SU-DHL-6 (cell line): Measurements from ENCODE around the gene MYL4.
"Not testable (repeated sequence)": the region's sequence is repeated elsewhere in the genome, so short reads cannot be mapped to it uniquely, and the experiment has no call there.

Experiments
- H2AFZ ChIP-seq: fragments of 200-600 bp; sonication (generic); 2 replicates; pipeline ENCODE4 v1.6.1; 2014; ENCODE audit warnings: low read depth, mild to moderate bottlenecking, moderate library complexity, mixed read lengths, antibody characterized with exemption, low read length; ENCODE audit not compliant: severe bottlenecking
- H3F3A ChIP-seq: fragments of 200-600 bp; shearing (Covaris generic); 2 replicates; pipeline ENCODE4 v1.6.0; 2016; ENCODE audit warnings: antibody characterized with exemption, mild to moderate bottlenecking; ENCODE audit not compliant: insufficient read depth
- H3K27ac ChIP-seq: fragments of 200-600 bp; sonication (generic); 2 replicates; pipeline ENCODE4 v1.5.1; 2016; ENCODE audit warnings: low read depth, mild to moderate bottlenecking, low read length, moderate library complexity, mixed read lengths
- H3K27me3 ChIP-seq: fragments of 200-600 bp; sonication (generic), shearing (Covaris generic); 2 replicates; pipeline ENCODE4 v1.6.0; 2014; ENCODE audit warnings: mild to moderate bottlenecking, low read length
- H3K36me3 ChIP-seq: fragments of 200-600 bp; sonication (generic); 2 replicates; pipeline ENCODE4 v1.6.1; 2014; ENCODE audit warnings: mild to moderate bottlenecking, low read length, mixed read lengths
- H3K4me2 ChIP-seq: fragments of 300-600, 200-600 bp; shearing (Covaris generic), sonication (generic); 2 replicates; pipeline ENCODE4 v1.6.0; 2014; ENCODE audit warnings: low read length, low read depth, mild to moderate bottlenecking; ENCODE audit not compliant: poor library complexity, severe bottlenecking
- H3K4me3 ChIP-seq: fragments of 200-600 bp; sonication (generic); 2 replicates; pipeline ENCODE4 v1.5.1; 2014; ENCODE audit warnings: antibody characterized with exemption, low read length, mild to moderate bottlenecking, mixed read lengths; ENCODE audit not compliant: insufficient read depth, poor library complexity, severe bottlenecking
- H3K79me2 ChIP-seq: fragments of 200-600 bp; sonication (generic); 2 replicates; pipeline ENCODE4 v1.6.1; 2014; ENCODE audit warnings: mild to moderate bottlenecking, low read length, moderate library complexity; ENCODE audit not compliant: insufficient read depth
- H3K9ac ChIP-seq: fragments of 200-600 bp; sonication (generic); 2 replicates; pipeline ENCODE4 v1.7.0; 2014; ENCODE audit warnings: mild to moderate bottlenecking, low read length
- H3K9me2 ChIP-seq: fragments of 200-600 bp; sonication (generic); replicated peaks from 2 replicates; pipeline ENCODE4 v1.6.1; 2014; ENCODE audit warnings: low read length; ENCODE audit not compliant: insufficient read depth
- H3K9me3 ChIP-seq: fragments of 200-600 bp; sonication (generic); 2 replicates; pipeline ENCODE4 v1.6.1; 2014; ENCODE audit warnings: low read length, mixed read lengths; ENCODE audit not compliant: insufficient read depth
- H4K20me1 ChIP-seq: fragments of 200-600 bp; sonication (generic); 2 replicates; pipeline ENCODE4 v1.6.1; 2014; ENCODE audit warnings: low read depth, mild to moderate bottlenecking, antibody characterized with exemption, low read length, moderate library complexity, mixed read lengths
- EZH2phosphoT487 ChIP-seq: fragments of 200-600 bp; sonication (generic), shearing (Covaris generic); conservative IDR thresholded peaks from 2 replicates; pipeline ENCODE4 v1.6.1; 2018; ENCODE audit warnings: mild to moderate bottlenecking, antibody characterized with exemption, low read length, moderate library complexity, mixed read lengths
- TF ChIP-seq, protein P1 (sequence below): fragments of 200-600 bp; sonication (generic); IDR thresholded peaks from one replicate; pipeline ENCODE4 v1.5.1; 2017; ENCODE audit warnings: antibody characterized with exemption, mild to moderate bottlenecking, low read length, moderate library complexity; ENCODE audit not compliant: insufficient read depth, poor library complexity, severe bottlenecking

Gene MYL4

GRCh38 chr17:47172696-47173565, 36.2 kb upstream of the MYL4 start:
- peaks cover 49% of the 10 kb centered on the region for H3K36me3 ChIP-seq
- H4K20me1 ChIP-seq: peaks cover 8% of the 10 kb centered on the region
- no peaks in the 10 kb centered on the region for H3K9me3 ChIP-seq
- H3K9ac ChIP-seq: no peak overlapping the region
- H3K4me2 ChIP-seq: no peak overlapping the region
- peaks cover 13% of the 10 kb centered on the region for H3F3A ChIP-seq
- H3K4me3 ChIP-seq: no peak overlapping the region
- H3K27me3 ChIP-seq: no peaks in the 10 kb centered on the region
- no peak overlapping the region for H3K27ac ChIP-seq
- TF ChIP-seq, protein P1, sequence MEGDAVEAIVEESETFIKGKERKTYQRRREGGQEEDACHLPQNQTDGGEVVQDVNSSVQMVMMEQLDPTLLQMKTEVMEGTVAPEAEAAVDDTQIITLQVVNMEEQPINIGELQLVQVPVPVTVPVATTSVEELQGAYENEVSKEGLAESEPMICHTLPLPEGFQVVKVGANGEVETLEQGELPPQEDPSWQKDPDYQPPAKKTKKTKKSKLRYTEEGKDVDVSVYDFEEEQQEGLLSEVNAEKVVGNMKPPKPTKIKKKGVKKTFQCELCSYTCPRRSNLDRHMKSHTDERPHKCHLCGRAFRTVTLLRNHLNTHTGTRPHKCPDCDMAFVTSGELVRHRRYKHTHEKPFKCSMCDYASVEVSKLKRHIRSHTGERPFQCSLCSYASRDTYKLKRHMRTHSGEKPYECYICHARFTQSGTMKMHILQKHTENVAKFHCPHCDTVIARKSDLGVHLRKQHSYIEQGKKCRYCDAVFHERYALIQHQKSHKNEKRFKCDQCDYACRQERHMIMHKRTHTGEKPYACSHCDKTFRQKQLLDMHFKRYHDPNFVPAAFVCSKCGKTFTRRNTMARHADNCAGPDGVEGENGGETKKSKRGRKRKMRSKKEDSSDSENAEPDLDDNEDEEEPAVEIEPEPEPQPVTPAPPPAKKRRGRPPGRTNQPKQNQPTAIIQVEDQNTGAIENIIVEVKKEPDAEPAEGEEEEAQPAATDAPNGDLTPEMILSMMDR: no peak
- no peak for TF ChIP-seq EZH2phosphoT487
- no peaks in the 10 kb centered on the region for H3K9me2 ChIP-seq
- H2AFZ ChIP-seq: no peak overlapping the region
- H3K79me2 ChIP-seq: peaks cover 79% of the 10 kb centered on the region

DNA sequence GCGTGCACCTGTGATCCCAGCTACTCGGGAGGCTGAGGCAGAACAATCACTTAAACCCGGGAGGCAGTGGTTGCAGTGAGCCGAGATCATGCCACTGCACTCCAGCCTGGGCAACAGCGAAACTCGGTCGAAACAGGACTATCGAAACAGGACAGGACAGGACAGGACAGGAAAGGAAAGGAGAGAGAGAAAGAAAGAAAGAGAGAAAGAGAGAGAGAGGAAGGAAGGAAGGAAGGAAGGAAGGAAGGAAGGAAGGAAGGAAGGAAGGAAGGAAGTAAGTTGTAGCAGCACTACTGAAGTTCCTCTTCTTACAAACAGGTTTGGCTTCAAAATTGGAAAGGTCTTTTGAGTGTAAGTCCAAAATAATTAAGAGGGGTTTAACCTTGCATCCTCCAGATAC, 34.3 kb upstream of the MYL4 start:
- not testable (repeated sequence) for H3K9ac ChIP-seq, H4K20me1 ChIP-seq, H3K27me3 ChIP-seq, H3K27ac ChIP-seq, H3K9me2 ChIP-seq, H3K4me3 ChIP-seq, H3K4me2 ChIP-seq, H2AFZ ChIP-seq, H3K9me3 ChIP-seq
- H3K79me2 ChIP-seq: peaks cover 98% of the 10 kb centered on the region
- H3F3A ChIP-seq: peaks cover 17% of the 10 kb centered on the region
- peaks cover 46% of the 10 kb centered on the region for H3K36me3 ChIP-seq

- H3K36me3 ChIP-seq: peaks cover 46% of the 10 kb centered on the region
- H3K27ac ChIP-seq: no peak overlapping the region
Observed at GRCh38 chr17:47176389-47176826, 32.7 kb upstream of the MYL4 start.

More at GRCh38 chr17:47176389-47176826, 32.7 kb upstream of the MYL4 start:
- H3F3A ChIP-seq: peaks cover 13% of the 10 kb centered on the region
- peaks cover 97% of the 10 kb centered on the region for H3K79me2 ChIP-seq
- H2AFZ ChIP-seq: no peak overlapping the region
- no peak overlapping the region for H3K9ac ChIP-seq
- H3K9me3 ChIP-seq: no peaks in the 10 kb centered on the region
- H3K27me3 ChIP-seq: no peaks in the 10 kb centered on the region
- H3K9me2 ChIP-seq: no peaks in the 10 kb centered on the region
- no peak overlapping the region for H3K4me3 ChIP-seq
- peaks cover 8% of the 10 kb centered on the region for H4K20me1 ChIP-seq
- no peak overlapping the region for H3K4me2 ChIP-seq
- TF ChIP-seq, protein P1: no peak
- no peak for TF ChIP-seq EZH2phosphoT487
